GM13977 (cell line): Measurements from ENCODE around the gene SLPI.

Experiments used
- DNase-seq: peaks from one replicate; pipeline ENCODE4 v3.0.0; 2012; ENCODE audit warnings: low spot score
- in situ Hi-C: fragments of 300-500 bp; cut with MboI; formaldehyde crosslinking; loops from one replicate; pipeline ENCODE4 v1.12.0; 2022; ENCODE audit warnings: low sequenced_read_pairs, low pct_unique_long_range_greater_than_20kb, mixed read lengths, inconsistent platforms; ENCODE audit not compliant: unreplicated experiment
- TF ChIP-seq, protein P1 (sequence below): IDR thresholded peaks from 2 replicates; pipeline ENCODE4 v1.5.1; 2012; ENCODE audit warnings: mild to moderate bottlenecking, control low read depth; ENCODE audit not compliant: insufficient read depth; ENCODE audit errors: extremely low read depth, missing control alignments

The SLPI gene

GRCh38 chr20:45279992-45280391 is 25.6 kb upstream of the SLPI start:
- no peak for DNase-seq
- in situ Hi-C loops = no loop called here
- TF ChIP-seq, protein P1, sequence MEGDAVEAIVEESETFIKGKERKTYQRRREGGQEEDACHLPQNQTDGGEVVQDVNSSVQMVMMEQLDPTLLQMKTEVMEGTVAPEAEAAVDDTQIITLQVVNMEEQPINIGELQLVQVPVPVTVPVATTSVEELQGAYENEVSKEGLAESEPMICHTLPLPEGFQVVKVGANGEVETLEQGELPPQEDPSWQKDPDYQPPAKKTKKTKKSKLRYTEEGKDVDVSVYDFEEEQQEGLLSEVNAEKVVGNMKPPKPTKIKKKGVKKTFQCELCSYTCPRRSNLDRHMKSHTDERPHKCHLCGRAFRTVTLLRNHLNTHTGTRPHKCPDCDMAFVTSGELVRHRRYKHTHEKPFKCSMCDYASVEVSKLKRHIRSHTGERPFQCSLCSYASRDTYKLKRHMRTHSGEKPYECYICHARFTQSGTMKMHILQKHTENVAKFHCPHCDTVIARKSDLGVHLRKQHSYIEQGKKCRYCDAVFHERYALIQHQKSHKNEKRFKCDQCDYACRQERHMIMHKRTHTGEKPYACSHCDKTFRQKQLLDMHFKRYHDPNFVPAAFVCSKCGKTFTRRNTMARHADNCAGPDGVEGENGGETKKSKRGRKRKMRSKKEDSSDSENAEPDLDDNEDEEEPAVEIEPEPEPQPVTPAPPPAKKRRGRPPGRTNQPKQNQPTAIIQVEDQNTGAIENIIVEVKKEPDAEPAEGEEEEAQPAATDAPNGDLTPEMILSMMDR = no peak

- TF ChIP-seq, protein P1 = no peak
- in situ Hi-C loops = no loop called here
- DNase-seq = no peak
Observed at GRCh38 chr20:45275338-45275737, 21.0 kb upstream of the SLPI start.

DNA sequence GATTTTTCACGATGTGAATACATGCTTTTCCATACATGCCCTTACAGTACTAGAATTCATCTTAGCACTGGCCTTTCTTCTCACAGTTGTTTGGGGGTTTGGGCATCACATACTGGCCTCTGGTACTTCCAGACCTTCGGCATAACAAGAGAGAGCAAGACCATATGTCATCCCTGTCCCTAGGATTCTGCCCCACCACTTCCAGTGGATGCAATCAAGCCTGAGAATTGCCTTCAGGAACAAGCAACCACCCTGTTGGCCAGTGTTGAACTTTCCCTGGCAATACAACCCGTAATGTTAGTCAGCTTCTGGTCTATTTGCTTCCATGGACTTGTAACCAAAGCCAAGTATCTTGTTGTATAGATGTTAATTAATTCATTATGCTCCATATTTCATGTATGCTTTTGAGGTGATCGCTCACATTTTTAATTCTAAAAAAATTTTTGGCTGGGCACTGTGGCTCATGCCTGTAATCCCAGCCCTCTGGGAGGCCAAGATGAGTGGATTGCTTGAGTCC is 15.4 kb upstream of the SLPI start:
- no peak for DNase-seq
- TF ChIP-seq, protein P1 = no peak
- in situ Hi-C loops = no loop called here

DNA sequence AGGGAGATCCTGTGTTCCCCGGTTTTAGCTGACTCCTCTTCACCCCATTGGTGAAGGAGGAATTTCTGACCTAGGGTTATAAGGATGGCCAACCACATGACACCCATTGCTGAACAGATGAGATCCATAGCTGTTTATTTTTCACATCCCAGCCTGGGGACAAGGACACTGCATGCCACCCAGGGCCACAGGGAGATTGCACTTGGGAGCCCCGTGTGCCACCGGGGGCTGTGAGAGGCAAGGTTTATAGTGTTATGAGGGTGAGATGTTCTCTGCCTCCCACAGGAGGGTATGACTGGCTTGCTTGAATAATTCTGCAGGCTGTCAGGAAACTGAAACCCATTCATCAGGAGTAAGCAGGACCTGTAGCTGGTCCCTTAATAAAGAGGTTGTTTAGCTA is 14.7 kb upstream of the SLPI start:
- no peak for DNase-seq
- in situ Hi-C loops = no loop called here
- TF ChIP-seq, protein P1 = no peak

DNA sequence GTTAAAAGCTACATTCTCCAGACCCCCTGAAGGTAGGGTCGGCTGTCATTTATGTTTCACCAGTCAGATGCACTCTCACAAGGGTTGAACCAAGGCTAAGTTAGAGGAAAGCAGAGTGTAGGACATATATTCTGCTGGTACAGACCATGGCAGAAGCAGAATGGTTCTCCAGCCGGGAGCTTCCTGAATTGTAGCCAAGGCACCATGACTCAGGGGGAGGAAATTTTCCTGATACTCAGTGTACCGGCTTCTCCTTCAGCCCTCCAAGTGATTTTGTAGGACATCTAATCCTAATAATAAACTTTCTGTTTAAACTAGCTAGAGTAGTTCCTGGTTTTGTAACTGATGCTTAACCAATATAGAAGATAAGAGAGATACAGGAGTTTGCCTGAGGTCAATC is 14.2 kb upstream of the SLPI start:
- in situ Hi-C loops = no loop called here
- TF ChIP-seq, protein P1 = no peak
- no peak for DNase-seq

DNA sequence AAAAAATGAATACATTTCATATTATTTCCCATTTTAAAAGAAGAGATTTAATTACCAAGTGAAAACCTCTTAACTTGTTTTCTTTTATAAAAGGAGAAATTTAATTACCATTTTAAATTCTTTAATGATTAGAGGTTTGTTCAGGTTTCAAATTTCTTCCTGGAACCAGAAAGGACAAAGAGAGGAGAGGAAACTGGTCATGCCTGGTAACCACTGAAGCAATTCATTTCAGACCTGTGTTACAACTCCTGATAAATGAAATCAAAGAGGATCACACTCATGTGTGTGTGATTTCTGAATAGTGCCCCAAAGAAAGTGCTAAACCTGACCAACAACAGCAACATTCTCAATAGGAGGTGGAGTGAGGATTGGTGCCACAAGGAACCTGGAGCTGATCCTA is 12.6 kb upstream of the SLPI start:
- in situ Hi-C loops = no loop called here
- DNase-seq = no peak
- TF ChIP-seq, protein P1 = no peak
